PC-3 (cell line): ENCODE results near the gene GALNT14. TPM values are rescaled to one million over a fixed set of nuclear protein-coding genes. Genes with fewer than 3 reads are reported as not detected.

ENCODE experiments used
- ATAC-seq: fragments of 200-7000 bp; cut with Tn5 transposase; 2 replicates; pipeline ENCODE4 v1.9.1; 2020; ENCODE audit warnings: mild to moderate bottlenecking, moderate library complexity
- BruUV-seq: library from RNA; stranded (reverse); fragments of 400-500 nt; replicated peaks from 2 replicates; lab custom pipeline; 2021; lab: Mats Ljungman, UMichigan
- CTCF ChIA-PET: fragments of 300-600 bp; sonication (Branson Sonifier 250); formaldehyde crosslinking; loops from one replicate; lab custom pipeline; 2022; ENCODE audit warnings: antibody characterized with exemption; lab: Charles Lee
- POLR2A ChIA-PET: fragments of 300-600 bp; sonication (Branson Sonifier 250); formaldehyde crosslinking; loops from one replicate; lab custom pipeline; 2022; ENCODE audit warnings: antibody characterized with exemption; ENCODE audit not compliant: unreplicated experiment; lab: Charles Lee
- DNase-seq: peaks from one replicate; pipeline ENCODE4 v3.0.0-alpha.2; 2015
- H2AFZ ChIP-seq: fragments of 300-600 bp; sonication (generic); 2 replicates; pipeline ENCODE4 v1.6.0; 2016; ENCODE audit warnings: antibody characterized with exemption, low read length
- H3F3A ChIP-seq: fragments of 300-600 bp; sonication (generic); one replicate; pipeline ENCODE4 v1.6.0; 2017; ENCODE audit warnings: antibody characterized with exemption, low read length, control low read depth, mild to moderate bottlenecking; ENCODE audit not compliant: unreplicated experiment
- H3K27ac ChIP-seq: fragments of 300-600 bp; sonication (generic); 2 replicates; pipeline ENCODE4 v1.5.1; 2016; ENCODE audit warnings: mild to moderate bottlenecking, low read length
- H3K27me3 ChIP-seq: fragments of 300-600 bp; sonication (generic); 2 replicates; pipeline ENCODE4 v1.6.1; 2016; ENCODE audit warnings: low read length, mixed read lengths
- H3K36me3 ChIP-seq: fragments of 300-600 bp; sonication (generic); 2 replicates; pipeline ENCODE4 v1.6.1; 2016; ENCODE audit warnings: low read depth, mixed run types, low read length, mixed read lengths
- H3K4me1 ChIP-seq: fragments of 300-600 bp; sonication (generic); 2 replicates; pipeline ENCODE4 v1.5.1; 2016; ENCODE audit warnings: low read length; ENCODE audit not compliant: insufficient read depth
- H3K4me2 ChIP-seq: fragments of 300-600 bp; sonication (generic); 2 replicates; pipeline ENCODE4 v1.6.0; 2016; ENCODE audit warnings: low read length
- H3K4me3 ChIP-seq: fragments of 300-600 bp; sonication (generic); 2 replicates; pipeline ENCODE4 v1.5.1; 2016; ENCODE audit warnings: mild to moderate bottlenecking, low read length, mixed read lengths
- H3K79me2 ChIP-seq: fragments of 300-600 bp; sonication (generic); 2 replicates; pipeline ENCODE4 v1.6.1; 2017; ENCODE audit warnings: low read length, mixed read lengths
- H3K9ac ChIP-seq: fragments of 300-600 bp; sonication (generic); 2 replicates; pipeline ENCODE4 v1.6.0; 2016; ENCODE audit warnings: mild to moderate bottlenecking, low read length
- H3K9me2 ChIP-seq: fragments of 300-600 bp; sonication (generic); replicated peaks from 2 replicates; pipeline ENCODE4 v1.6.1; 2016; ENCODE audit warnings: mixed run types, low read length, mixed read lengths
- H3K9me3 ChIP-seq: fragments of 300-600 bp; sonication (generic); 2 replicates; pipeline ENCODE4 v1.6.1; 2016; ENCODE audit warnings: low read length, mixed read lengths
- H4K20me1 ChIP-seq: fragments of 300-600 bp; sonication (generic); 2 replicates; pipeline ENCODE4 v1.6.1; 2016; ENCODE audit warnings: low read length, mixed read lengths
- EZH2 ChIP-seq: fragments of 300-600 bp; sonication (generic); IDR thresholded peaks from one replicate; pipeline ENCODE4 v1.6.1; 2017; ENCODE audit warnings: antibody characterized with exemption, mild to moderate bottlenecking, low read length; ENCODE audit not compliant: unreplicated experiment
- EZH2phosphoT487 ChIP-seq: fragments of 300-600 bp; sonication (generic); IDR thresholded peaks from 2 replicates; pipeline ENCODE4 v1.6.1; 2018; ENCODE audit warnings: mild to moderate bottlenecking, antibody characterized with exemption, low read length, borderline replicate concordance
- intact Hi-C: fragments of 100-400 bp; cut with micrococcal nuclease; formaldehyde crosslinking; loops from 2 replicates; pipeline ENCODE4 v1.9.0; 2023
- total RNA-seq: library from RNA; depleted of rRNA; stranded (reverse); fragments of >200 nt; gene quantifications from 2 replicates; pipeline ENCODE4 v1.2.3, GENCODE V29; 2014
- TF ChIP-seq, protein P1 (sequence below): fragments of 300-600 bp; sonication (generic); conservative IDR thresholded peaks from 2 replicates; pipeline ENCODE4 v1.5.1; 2017; ENCODE audit warnings: antibody characterized with exemption, low read depth, mild to moderate bottlenecking, low read length

The GALNT14 gene
- total RNA-seq, 1 experiment from 2014 or later = 10.2 TPM

DNA sequence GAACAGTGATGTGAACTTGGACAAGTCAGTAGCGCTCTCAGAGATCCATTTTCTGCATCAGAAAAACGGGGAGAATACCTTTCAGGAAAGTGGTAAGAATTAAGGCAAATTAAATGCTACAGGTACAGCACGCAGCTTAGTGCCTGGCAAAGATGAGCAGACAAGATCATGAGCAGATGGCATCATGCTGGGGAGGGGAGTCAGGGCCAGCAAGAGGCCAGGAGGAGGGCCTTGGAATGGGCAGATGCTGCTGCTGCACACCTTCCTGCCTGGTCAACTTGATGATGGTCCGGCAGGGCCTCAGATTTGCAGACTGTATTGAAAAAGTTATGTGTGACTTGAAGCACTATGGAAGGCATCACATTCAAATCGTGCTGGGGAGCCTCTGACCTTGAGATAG, 72.9 kb downstream of the GALNT14 start:
- H3K79me2 ChIP-seq = no peaks in the 10 kb centered on the region
- no peak overlapping the region for H3K4me3 ChIP-seq
- no peak overlapping the region for H3K4me2 ChIP-seq
- no peak overlapping the region for H3K9ac ChIP-seq
- intact Hi-C loops = no loop called here
- H3K9me2 ChIP-seq = no peaks in the 10 kb centered on the region
- no peaks in the 10 kb centered on the region for H3K9me3 ChIP-seq
- peaks cover 3% of the 10 kb centered on the region; the same call in 1 of the 2 replicates for H3K27me3 ChIP-seq
- no peak overlapping the region for H3K27ac ChIP-seq
- TF ChIP-seq EZH2 (no peak), EZH2phosphoT487 (no peak)
- TF ChIP-seq, protein P1, sequence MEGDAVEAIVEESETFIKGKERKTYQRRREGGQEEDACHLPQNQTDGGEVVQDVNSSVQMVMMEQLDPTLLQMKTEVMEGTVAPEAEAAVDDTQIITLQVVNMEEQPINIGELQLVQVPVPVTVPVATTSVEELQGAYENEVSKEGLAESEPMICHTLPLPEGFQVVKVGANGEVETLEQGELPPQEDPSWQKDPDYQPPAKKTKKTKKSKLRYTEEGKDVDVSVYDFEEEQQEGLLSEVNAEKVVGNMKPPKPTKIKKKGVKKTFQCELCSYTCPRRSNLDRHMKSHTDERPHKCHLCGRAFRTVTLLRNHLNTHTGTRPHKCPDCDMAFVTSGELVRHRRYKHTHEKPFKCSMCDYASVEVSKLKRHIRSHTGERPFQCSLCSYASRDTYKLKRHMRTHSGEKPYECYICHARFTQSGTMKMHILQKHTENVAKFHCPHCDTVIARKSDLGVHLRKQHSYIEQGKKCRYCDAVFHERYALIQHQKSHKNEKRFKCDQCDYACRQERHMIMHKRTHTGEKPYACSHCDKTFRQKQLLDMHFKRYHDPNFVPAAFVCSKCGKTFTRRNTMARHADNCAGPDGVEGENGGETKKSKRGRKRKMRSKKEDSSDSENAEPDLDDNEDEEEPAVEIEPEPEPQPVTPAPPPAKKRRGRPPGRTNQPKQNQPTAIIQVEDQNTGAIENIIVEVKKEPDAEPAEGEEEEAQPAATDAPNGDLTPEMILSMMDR = no peak
- ChIA-PET CTCF (no interaction called here), POLR2A (no interaction called here)
- no peak overlapping the region for H2AFZ ChIP-seq
- no peaks in the 10 kb centered on the region for H3K36me3 ChIP-seq
- H3F3A ChIP-seq = no peaks in the 10 kb centered on the region
- DNase-seq (no peak), ATAC-seq (no peak)
- no TSS peak for BruUV-seq
- no peaks in the 10 kb centered on the region for H4K20me1 ChIP-seq
- H3K4me1 ChIP-seq = no peaks in the 10 kb centered on the region

- DNase-seq (no peak), ATAC-seq (no peak)
- Histone ChIP-seq H2AFZ (no peak overlapping the region), H3F3A (no peaks in the 10 kb centered on the region), H4K20me1 (no peaks in the 10 kb centered on the region), H3K36me3 (no peaks in the 10 kb centered on the region), H3K4me2 (no peak overlapping the region), H3K27me3 (peaks cover 3% of the 10 kb centered on the region; the same call in 1 of the 2 replicates), H3K79me2 (no peaks in the 10 kb centered on the region), H3K9ac (no peak overlapping the region), H3K9me3 (no peaks in the 10 kb centered on the region), H3K9me2 (no peaks in the 10 kb centered on the region), H3K4me3 (no peak overlapping the region), H3K4me1 (peaks cover 1% of the 10 kb centered on the region; the same call in 1 of the 2 replicates), H3K27ac (no peak overlapping the region)
- POLR2A ChIA-PET = no interaction called here
- intact Hi-C loops = no loop called here
- no TSS peak for BruUV-seq
- CTCF ChIA-PET = no interaction called here
- TF ChIP-seq EZH2phosphoT487 (no peak), EZH2 (no peak)
- TF ChIP-seq, protein P1 = no peak
These were observed 77.8 kb downstream of the GALNT14 start for GRCh38 chr2:31060397-31060796.

DNA sequence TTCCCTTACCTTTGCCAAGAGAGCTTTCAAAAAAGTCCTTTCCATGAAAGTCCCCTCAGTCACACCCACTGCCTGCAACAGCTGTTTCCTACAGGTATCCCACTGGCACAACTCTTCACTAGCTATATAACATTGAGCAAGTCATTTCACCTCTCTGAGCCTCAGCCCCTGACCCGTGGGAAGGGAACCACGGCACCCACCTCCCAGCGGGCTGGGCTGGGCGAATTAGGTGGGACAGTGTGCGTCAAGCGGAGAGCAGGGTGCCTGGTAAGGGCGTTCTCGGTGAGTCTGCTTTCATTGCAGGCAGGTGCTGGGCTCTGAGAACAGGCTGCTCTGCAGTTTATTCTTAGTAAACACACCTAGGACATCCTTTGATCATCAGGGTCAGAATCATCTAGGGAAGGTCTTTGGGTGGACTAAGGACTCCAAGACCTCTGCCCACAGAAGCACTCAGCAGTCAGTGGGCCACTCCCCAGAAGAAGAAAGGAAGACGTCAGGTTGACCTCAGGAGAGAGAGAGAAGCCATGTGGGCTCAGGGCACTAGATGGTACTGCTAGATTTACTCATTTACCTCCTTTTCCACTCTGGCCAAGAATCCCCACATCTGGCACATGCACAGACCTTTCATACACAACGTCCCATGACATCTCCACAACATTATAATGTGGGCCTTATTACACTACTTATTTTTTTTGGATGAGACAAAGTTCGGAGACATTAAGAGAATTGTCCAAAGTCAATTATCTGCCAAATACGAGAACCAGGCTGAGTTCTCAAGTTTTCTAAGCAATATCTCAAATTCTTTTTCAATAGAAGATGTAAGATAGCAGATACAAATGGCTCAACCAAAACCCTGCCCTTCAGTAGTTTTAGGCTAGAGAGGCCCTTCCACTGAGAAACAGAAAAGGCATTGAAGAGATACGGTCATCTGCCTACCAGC, 79.9 kb downstream of the GALNT14 start:
- H3K36me3 ChIP-seq = no peaks in the 10 kb centered on the region
- peaks cover 12% of the 10 kb centered on the region; the same call in 1 of the 2 replicates for H3K4me1 ChIP-seq
- ATAC-seq (no peak), DNase-seq (no peak)
- no peak overlapping the region for H3K27ac ChIP-seq
- H3K9me2 ChIP-seq = no peaks in the 10 kb centered on the region
- no peaks in the 10 kb centered on the region for H3K79me2 ChIP-seq
- no peak overlapping the region for H3K4me3 ChIP-seq
- no peak overlapping the region for H3K9ac ChIP-seq
- H2AFZ ChIP-seq = no peak overlapping the region
- ChIA-PET CTCF (no interaction called here), POLR2A (no interaction called here)
- H3K27me3 ChIP-seq = no peaks in the 10 kb centered on the region; the same call in 1 of the 2 replicates
- no peak overlapping the region for H3K4me2 ChIP-seq
- TF ChIP-seq EZH2phosphoT487 (no peak), EZH2 (no peak)
- TF ChIP-seq, protein P1 = no peak
- BruUV-seq = no TSS peak
- intact Hi-C loops = no loop called here
- no peaks in the 10 kb centered on the region for H3F3A ChIP-seq
- H4K20me1 ChIP-seq = no peaks in the 10 kb centered on the region
- H3K9me3 ChIP-seq = no peaks in the 10 kb centered on the region
